Measurements from ENCODE around the gene CYB561D2. TPM values are rescaled to one million over a fixed set of nuclear protein-coding genes. Genes with fewer than 3 reads are reported as not detected.
A peak's percentile ranks its signal among the peaks of the same experiment; 100 is the strongest.

Gene CYB561D2
- total and polyA plus RNA-seq, 10 of the 15 experiments (the other 5 are each of a cell fraction or from before 2014, with no cell fraction given) = 7.6 to 39.2 (median 18.8) TPM

DNA sequence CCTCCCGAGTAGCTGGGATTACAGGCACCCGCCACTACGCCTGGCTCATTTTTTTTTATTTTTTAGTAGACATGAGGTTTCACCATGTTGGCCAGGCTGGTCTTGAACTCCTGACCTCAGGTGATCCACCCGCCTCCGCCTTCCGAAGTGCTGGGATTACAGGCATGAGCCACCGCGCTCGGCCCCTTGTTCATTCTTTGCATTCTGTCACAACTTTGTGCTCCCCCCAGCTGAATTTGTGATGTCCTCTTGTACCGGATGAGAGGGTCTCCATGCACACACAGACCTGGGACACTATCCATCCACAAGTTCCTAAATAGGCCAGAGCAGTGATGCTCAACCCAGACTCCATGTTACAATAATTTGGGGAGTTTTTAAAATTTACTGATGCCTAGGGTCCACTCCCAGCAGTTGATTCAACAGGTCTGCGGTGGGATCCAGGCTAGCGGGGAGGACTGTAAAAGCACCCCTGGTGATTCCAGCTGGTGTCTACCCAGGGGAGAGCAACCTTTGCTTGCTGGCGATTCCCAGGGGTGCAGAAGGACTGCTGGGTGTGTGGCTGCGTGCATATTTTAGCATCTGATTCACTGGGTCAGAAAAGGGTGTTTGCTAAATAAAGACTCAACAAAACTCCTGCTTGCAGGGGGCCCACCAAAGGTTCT, 11.0 kb upstream of the CYB561D2 start:
- intact Hi-C loops (cut with micrococcal nuclease; ENCODE audit: unreplicated experiment) = loop anchor here (5.0 kb wide), 2 partner anchors 42 to 102 kb away; partner anchors contain the start of genes GNAI2, HYAL3 and NAA80
- H3K9me3 ChIP-seq (replicated peaks; ENCODE audit: control insufficient read depth, insufficient read depth, low read length) = no peaks in the 10 kb centered on the region
- in situ Hi-C loops (cut with MboI) = loop anchor here (10.0 kb wide), 1 partner anchor 1055 kb away; the partner anchor contains the start of gene RBM15B
- 0 out of 2 replicates have a peak overlapping the region, but pooled peaks have one; percentile 57 for H2AFZ ChIP-seq (ENCODE audit: control insufficient read depth, low read depth, low read length)
- H4K20me1 ChIP-seq (ENCODE audit: control insufficient read depth, insufficient read depth) = no peaks in the 10 kb centered on the region; the same call in 1 of the 2 replicates
- ChIA-PET RAD21 (ENCODE audit: unreplicated experiment) (no interaction called here), POLR2A (interaction anchor here (0.7 to 7.0 kb wide), 5 partner anchors 10 to 604 kb away, joined by 3 to 84 read pairs (median 27); partner anchors contain the start of genes CYB561D2, GNAI2, NPRL2 and TUSC2), SMC1A (ENCODE audit: uncharacterized antibody, unreplicated experiment) (interaction anchor here (0.7 to 1.6 kb wide), 3 partner anchors 10 to 469 kb away, joined by 3 to 8 read pairs (median 3); partner anchors contain the start of genes CYB561D2 and NPRL2), CTCF (interaction anchor here (1.1 to 10.5 kb wide), 4 partner anchors 9 to 41 kb away, joined by 4 to 72 read pairs (median 32); partner anchors contain the start of genes CYB561D2, HYAL2, HYAL3 and NAA80)
- H3K36me3 ChIP-seq (ENCODE audit: control insufficient read depth in 2 of 2, insufficient read depth in 2 of 2, low read length in 1 of 2) = no peaks in the 10 kb centered on the region; a peak in 2 of 4 replicates
- H3K4me1 ChIP-seq (ENCODE audit: control insufficient read depth, insufficient read depth, low read length) = peaks cover 3% of the 10 kb centered on the region; the same call in 1 of the 2 replicates
- TF ChIP-seq MEF2B (IDR thresholded peaks at IDR 0.05; ENCODE audit: partially characterized antibody, poor library complexity, severe bottlenecking) = peak; percentile 25
- no peak for TF ChIP-seq SPI1 (IDR thresholded peaks at IDR 0.05; ENCODE audit: borderline replicate concordance, insufficient read depth, low read depth, low read length)
- TF ChIP-seq NR2F1 (conservative IDR thresholded peaks at IDR 0.05) = 0 out of 2 replicates have a peak, but pooled peaks have one; percentile 12
- DNase-seq (ENCODE audit: low read depth, low spot score) (no peak), ATAC-seq (no peak), FAIRE-seq (no peak)
- no TSS peak for BruUV-seq (replicated peaks)
- no peaks in the 10 kb centered on the region for H3K27me3 ChIP-seq (replicated peaks in 1 of 2; ENCODE audit: control insufficient read depth in 2 of 2, insufficient read depth in 2 of 2, low read length in 1 of 2)
- WGBS (ENCODE audit: insufficient coverage, insufficient replicate concordance, low lambda C conversion rate, missing lambda C conversion rate) = 15% methylated on average over 14 of the region's 14 CpGs
- peak overlapping the region; percentile 86 for H3K9ac ChIP-seq (ENCODE audit: control insufficient read depth, insufficient read depth, low read length)
- H3K79me2 ChIP-seq (ENCODE audit: control insufficient read depth, insufficient read depth, low read length) = peaks cover 59% of the 10 kb centered on the region
- peak overlapping the region; percentile 92 for H3K27ac ChIP-seq (ENCODE audit: control insufficient read depth, insufficient read depth)
- peak overlapping the region; percentile 96 for H3K4me3 ChIP-seq
- H3K4me2 ChIP-seq (ENCODE audit: control insufficient read depth, insufficient read depth) = peak overlapping the region; percentile 75

- ChIA-PET RAD21 (ENCODE audit: unreplicated experiment) (interaction anchor here (1.3 kb wide), 1 partner anchor 10 kb away, joined by 3 read pairs; the partner anchor contains the start of gene NPRL2), POLR2A (interaction anchor here (0.6 to 7.0 kb wide), 5 partner anchors 10 to 229 kb away, joined by 3 to 84 read pairs (median 3); partner anchors contain the start of genes CYB561D2, HYAL3, NAA80 and NPRL2), SMC1A (ENCODE audit: uncharacterized antibody, unreplicated experiment) (interaction anchor here (1.1 kb wide), 1 partner anchor 11 kb away, joined by 3 read pairs; no protein-coding TSS in a partner anchor), CTCF (interaction anchor here (6.4 to 10.5 kb wide), 2 partner anchors 9 to 17 kb away, joined by 59 to 72 read pairs; partner anchors contain the start of genes CYB561D2, HYAL2 and NPRL2)
- Histone ChIP-seq H3K4me1 (ENCODE audit: control insufficient read depth, insufficient read depth, low read length) (no peaks in the 10 kb centered on the region; the same call in 1 of the 2 replicates), H3K9ac (ENCODE audit: control insufficient read depth, insufficient read depth, low read length) (peak overlapping the region; percentile 86), H3K4me2 (ENCODE audit: control insufficient read depth, insufficient read depth) (peak overlapping the region; percentile 75), H3K79me2 (ENCODE audit: control insufficient read depth, insufficient read depth, low read length) (peaks cover 54% of the 10 kb centered on the region), H4K20me1 (ENCODE audit: control insufficient read depth, insufficient read depth) (no peaks in the 10 kb centered on the region), H3K4me3 (peak overlapping the region; percentile 96), H2AFZ (ENCODE audit: control insufficient read depth, low read depth, low read length) (peak overlapping the region; percentile 57), H3K9me3 (replicated peaks; ENCODE audit: control insufficient read depth, insufficient read depth, low read length) (no peaks in the 10 kb centered on the region), H3K27ac (ENCODE audit: control insufficient read depth, insufficient read depth) (peak overlapping the region; percentile 92), H3K27me3 (replicated peaks in 1 of 2; ENCODE audit: control insufficient read depth in 2 of 2, insufficient read depth in 2 of 2, low read length in 1 of 2) (no peaks in the 10 kb centered on the region), H3K36me3 (ENCODE audit: control insufficient read depth in 2 of 2, insufficient read depth in 2 of 2, low read length in 1 of 2) (no peaks in the 10 kb centered on the region)
- no TSS peak for BruUV-seq (replicated peaks)
- in situ Hi-C loops (cut with MboI) (no loop called here), intact Hi-C loops (cut with micrococcal nuclease; ENCODE audit: unreplicated experiment) (no loop called here)
- DNase-seq (ENCODE audit: low read depth, low spot score) (no peak), ATAC-seq (no peak), FAIRE-seq (no peak)
- WGBS (ENCODE audit: insufficient coverage, insufficient replicate concordance, low lambda C conversion rate, missing lambda C conversion rate) = 12% methylated on average over 9 of the region's 9 CpGs
- TF ChIP-seq IRF4 (IDR thresholded peaks at IDR 0.05; ENCODE audit: low read depth, low read length) (no peak), RCOR1 (conservative IDR thresholded peaks at IDR 0.05; ENCODE audit: low read depth, low read length) (no peak), BCLAF1 (IDR thresholded peaks at IDR 0.05) (no peak)
- TF ChIP-seq, protein P1, sequence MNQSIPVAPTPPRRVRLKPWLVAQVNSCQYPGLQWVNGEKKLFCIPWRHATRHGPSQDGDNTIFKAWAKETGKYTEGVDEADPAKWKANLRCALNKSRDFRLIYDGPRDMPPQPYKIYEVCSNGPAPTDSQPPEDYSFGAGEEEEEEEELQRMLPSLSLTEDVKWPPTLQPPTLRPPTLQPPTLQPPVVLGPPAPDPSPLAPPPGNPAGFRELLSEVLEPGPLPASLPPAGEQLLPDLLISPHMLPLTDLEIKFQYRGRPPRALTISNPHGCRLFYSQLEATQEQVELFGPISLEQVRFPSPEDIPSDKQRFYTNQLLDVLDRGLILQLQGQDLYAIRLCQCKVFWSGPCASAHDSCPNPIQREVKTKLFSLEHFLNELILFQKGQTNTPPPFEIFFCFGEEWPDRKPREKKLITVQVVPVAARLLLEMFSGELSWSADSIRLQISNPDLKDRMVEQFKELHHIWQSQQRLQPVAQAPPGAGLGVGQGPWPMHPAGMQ (IDR thresholded peaks at IDR 0.05; ENCODE audit: borderline replicate concordance) = no peak
Measured at GRCh38 chr3:50340147-50340447, 10.6 kb upstream of the CYB561D2 start.

Measured in GM12878 (cell line).